Measurements from ENCODE around the gene NKX1-1.

Gene NKX1-1

DNA sequence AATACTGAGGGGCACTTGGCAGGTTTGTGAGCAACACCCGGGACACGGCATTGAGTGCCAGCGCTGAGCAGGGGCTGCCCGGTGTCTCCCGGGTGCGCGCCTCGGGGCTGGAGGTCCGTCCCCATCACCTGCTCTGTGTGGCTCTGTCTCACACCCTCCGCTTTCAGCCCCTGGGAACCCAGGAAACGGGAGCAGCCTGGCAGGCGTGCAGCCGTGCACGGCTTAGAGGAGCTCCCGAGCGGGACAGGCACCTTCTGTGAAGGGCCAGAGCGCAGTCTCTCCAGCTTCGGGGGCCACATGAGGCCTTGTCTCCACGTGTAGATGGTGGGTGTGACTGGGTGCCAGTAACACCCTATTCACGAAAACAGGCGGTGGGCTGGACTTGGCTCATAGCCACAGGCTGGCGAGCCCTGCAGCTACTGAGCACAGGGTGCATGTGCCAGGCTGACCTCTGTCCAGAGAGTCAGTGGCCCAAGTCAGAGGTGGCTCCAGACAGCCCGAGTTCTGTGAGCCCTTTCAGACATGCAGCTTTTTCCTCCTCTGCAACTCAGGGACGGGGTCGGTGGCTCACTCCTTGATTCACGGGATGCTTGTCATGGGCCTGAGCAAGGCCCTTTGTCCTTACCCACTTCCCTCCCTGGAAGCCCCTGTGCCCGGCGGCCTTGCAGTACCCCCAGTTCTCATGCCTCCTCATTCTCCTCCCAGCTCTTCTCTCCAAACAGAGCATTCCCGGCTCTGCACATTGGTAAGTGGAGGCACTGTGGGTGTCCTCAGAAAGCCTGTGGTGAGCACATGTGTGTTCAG, 35.7 kb downstream of the NKX1-1 start:
- no peak for DNase-seq (ENCODE audit: low read depth)
- H3K4me3 ChIP-seq (ENCODE audit: low read depth, low read length): no peak overlapping the region
- TF ChIP-seq, protein P1, sequence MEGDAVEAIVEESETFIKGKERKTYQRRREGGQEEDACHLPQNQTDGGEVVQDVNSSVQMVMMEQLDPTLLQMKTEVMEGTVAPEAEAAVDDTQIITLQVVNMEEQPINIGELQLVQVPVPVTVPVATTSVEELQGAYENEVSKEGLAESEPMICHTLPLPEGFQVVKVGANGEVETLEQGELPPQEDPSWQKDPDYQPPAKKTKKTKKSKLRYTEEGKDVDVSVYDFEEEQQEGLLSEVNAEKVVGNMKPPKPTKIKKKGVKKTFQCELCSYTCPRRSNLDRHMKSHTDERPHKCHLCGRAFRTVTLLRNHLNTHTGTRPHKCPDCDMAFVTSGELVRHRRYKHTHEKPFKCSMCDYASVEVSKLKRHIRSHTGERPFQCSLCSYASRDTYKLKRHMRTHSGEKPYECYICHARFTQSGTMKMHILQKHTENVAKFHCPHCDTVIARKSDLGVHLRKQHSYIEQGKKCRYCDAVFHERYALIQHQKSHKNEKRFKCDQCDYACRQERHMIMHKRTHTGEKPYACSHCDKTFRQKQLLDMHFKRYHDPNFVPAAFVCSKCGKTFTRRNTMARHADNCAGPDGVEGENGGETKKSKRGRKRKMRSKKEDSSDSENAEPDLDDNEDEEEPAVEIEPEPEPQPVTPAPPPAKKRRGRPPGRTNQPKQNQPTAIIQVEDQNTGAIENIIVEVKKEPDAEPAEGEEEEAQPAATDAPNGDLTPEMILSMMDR (IDR thresholded peaks at IDR 0.05; ENCODE audit: low read depth, low read length): no peak
- TF ChIP-seq MYC (IDR thresholded peaks at IDR 0.05; ENCODE audit: low read depth, low read length) (no peak), POLR2A (IDR thresholded peaks at IDR 0.05; ENCODE audit: extremely low read depth, insufficient read length) (no peak)
- TF ChIP-seq, protein P2, sequence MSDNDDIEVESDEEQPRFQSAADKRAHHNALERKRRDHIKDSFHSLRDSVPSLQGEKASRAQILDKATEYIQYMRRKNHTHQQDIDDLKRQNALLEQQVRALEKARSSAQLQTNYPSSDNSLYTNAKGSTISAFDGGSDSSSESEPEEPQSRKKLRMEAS (IDR thresholded peaks at IDR 0.05; ENCODE audit: low read depth, low read length): no peak

DNA sequence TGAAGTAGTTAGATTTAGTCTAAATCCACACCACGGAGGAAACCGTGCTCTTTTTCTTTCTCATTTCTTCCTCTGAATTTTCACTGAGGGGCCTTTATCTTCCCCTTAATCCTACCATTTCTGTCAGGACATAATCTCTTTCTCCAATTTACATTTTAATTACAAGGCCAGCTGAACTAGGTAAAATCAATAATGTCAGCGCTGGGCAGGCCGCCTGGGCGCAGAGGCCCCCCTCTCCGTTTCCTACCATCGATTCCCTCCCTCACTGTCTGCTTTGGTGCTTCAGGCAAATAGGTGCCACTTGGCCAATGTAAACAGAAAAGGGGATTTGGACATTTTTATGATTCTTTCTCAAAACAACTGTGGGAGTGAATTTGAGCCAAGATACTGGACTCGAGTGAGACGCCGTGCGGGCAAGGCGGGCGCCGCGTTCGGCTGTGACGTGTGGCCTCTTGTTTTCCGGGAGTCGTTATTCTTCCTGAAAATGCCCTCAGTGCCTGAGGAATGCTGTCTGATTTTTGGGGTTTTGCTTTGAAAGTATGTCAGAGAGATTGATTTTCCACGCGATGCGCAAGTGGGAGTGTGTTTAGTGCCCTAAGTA, 36.7 kb downstream of the NKX1-1 start:
- no peak for TF ChIP-seq POLR2A (IDR thresholded peaks at IDR 0.05; ENCODE audit: extremely low read depth, insufficient read length)
- TF ChIP-seq MYC (IDR thresholded peaks at IDR 0.05; ENCODE audit: low read depth, low read length): no peak
- TF ChIP-seq, protein P1 (IDR thresholded peaks at IDR 0.05; ENCODE audit: low read depth, low read length): no peak
- TF ChIP-seq, protein P2 (IDR thresholded peaks at IDR 0.05; ENCODE audit: low read depth, low read length): no peak
- no peak overlapping the region for H3K4me3 ChIP-seq (ENCODE audit: low read depth, low read length)
- DNase-seq (ENCODE audit: low read depth): no peak

GRCh38 chr4:1369091-1369450, 37.2 kb downstream of the NKX1-1 start:
- TF ChIP-seq POLR2A (IDR thresholded peaks at IDR 0.05; ENCODE audit: extremely low read depth, insufficient read length) (no peak), MYC (IDR thresholded peaks at IDR 0.05; ENCODE audit: low read depth, low read length) (no peak)
- TF ChIP-seq, protein P1 (IDR thresholded peaks at IDR 0.05; ENCODE audit: low read depth, low read length): no peak
- TF ChIP-seq, protein P2 (IDR thresholded peaks at IDR 0.05; ENCODE audit: low read depth, low read length): no peak
- no peak overlapping the region for H3K4me3 ChIP-seq (ENCODE audit: low read depth, low read length)
- no peak for DNase-seq (ENCODE audit: low read depth)

- TF ChIP-seq, protein P1 (IDR thresholded peaks at IDR 0.05; ENCODE audit: low read depth, low read length): no peak
- TF ChIP-seq POLR2A (IDR thresholded peaks at IDR 0.05; ENCODE audit: extremely low read depth, insufficient read length) (no peak), MYC (IDR thresholded peaks at IDR 0.05; ENCODE audit: low read depth, low read length) (no peak)
- TF ChIP-seq, protein P2 (IDR thresholded peaks at IDR 0.05; ENCODE audit: low read depth, low read length): no peak
- no peak for DNase-seq (ENCODE audit: low read depth)
These were observed 37.7 kb downstream of the NKX1-1 start for GRCh38 chr4:1368421-1369090.

DNA sequence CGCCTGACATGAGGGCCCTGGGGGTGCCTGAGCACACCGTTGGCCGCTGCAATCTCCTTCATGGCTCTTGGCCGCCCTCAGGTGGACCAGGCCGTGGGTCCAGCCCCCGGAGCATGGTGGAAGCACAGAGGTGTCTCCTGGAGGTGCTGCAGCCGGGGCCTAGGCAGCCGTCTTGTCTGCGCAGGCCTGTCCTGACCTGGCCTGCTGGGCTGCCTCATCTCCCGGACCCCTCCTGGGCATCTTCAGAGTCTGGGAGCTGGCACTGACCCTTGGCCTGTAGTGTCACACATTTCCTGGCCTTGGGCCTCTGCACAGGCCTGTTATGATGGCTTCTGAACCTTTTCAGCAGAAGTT, 38.3 kb downstream of the NKX1-1 start:
- H3K4me3 ChIP-seq (ENCODE audit: low read depth, low read length): no peak overlapping the region
- no peak for DNase-seq (ENCODE audit: low read depth)
- TF ChIP-seq POLR2A (IDR thresholded peaks at IDR 0.05; ENCODE audit: extremely low read depth, insufficient read length) (no peak), MYC (IDR thresholded peaks at IDR 0.05; ENCODE audit: low read depth, low read length) (no peak)
- TF ChIP-seq, protein P1 (IDR thresholded peaks at IDR 0.05; ENCODE audit: low read depth, low read length): no peak
- TF ChIP-seq, protein P2 (IDR thresholded peaks at IDR 0.05; ENCODE audit: low read depth, low read length): no peak

More at GRCh38 chr4:1368421-1369090, 37.7 kb downstream of the NKX1-1 start:
- H3K4me3 ChIP-seq (ENCODE audit: low read depth, low read length): no peak overlapping the region
